SK-N-MC (cell line): Measurements from ENCODE around the gene NDUFAF8.

Experiments
- EZH2 ChIP-seq: fragments of 200-600 bp; sonication (generic); IDR thresholded peaks from one replicate; pipeline ENCODE4 v1.6.1; 2017; ENCODE audit warnings: antibody characterized with exemption
- FOXP2 ChIP-seq: optimal IDR thresholded peaks from 2 replicates; pipeline ENCODE3; 2011; ENCODE audit warnings: mild to moderate bottlenecking, moderate library complexity; ENCODE audit not compliant: insufficient read depth; ENCODE audit errors: extremely low read length, control extremely low read depth
- POLR2AphosphoS5 ChIP-seq: IDR thresholded peaks from 2 replicates; pipeline ENCODE4 v1.6.1; 2012; ENCODE audit warnings: mild to moderate bottlenecking, low read depth, low read length, borderline replicate concordance

DNA sequence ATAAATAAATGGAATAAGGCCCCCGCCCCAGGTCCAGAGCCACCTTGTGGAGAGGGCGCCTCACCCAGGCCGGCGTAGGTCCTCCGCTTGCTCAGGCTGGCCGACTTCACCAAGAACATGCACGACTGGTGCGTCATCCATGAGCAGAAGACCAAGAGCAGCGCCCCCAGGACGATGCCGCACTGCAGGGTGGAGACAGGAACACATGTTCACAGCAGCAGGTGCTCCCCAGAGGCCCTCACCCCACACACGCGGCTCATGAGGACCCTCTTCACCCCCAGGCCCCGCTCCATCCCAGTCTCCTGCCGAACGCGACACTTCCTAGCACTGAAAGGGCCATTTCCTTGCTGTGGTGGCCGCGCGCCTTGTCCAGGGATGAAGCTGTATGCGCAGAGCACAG is 50.5 kb downstream of the NDUFAF8 start:
- TF ChIP-seq EZH2 (no peak), POLR2AphosphoS5 (no peak), FOXP2 (no peak)
